Effector memory CD8-positive, alpha-beta T cell (primary cell): ENCODE measurements around the gene MBLAC1.
A peak's percentile ranks its signal among the peaks of the same experiment; 100 is the strongest.

Experiments used
- ATAC-seq: fragments of 150-1000 bp; cut with Tn5 transposase; replicated peaks from 2 replicates; pipeline ENCODE4 v1.10.0; 2021; ENCODE audit warnings: mild to moderate bottlenecking, moderate library complexity
- DNase-seq, 3 experiments: peaks; one replicate each; pipeline ENCODE4 v3.0.0; 2021
- H3K27ac Mint-ChIP-seq, 2 donors: one replicate each; pipeline ENCODE4 v1.8.0; 2022; ENCODE audit warnings: mild to moderate bottlenecking in 2 of 2, mixed read lengths in 2 of 2, moderate library complexity in 2 of 2
- H3K27me3 Mint-ChIP-seq, 2 donors: one replicate each; pipeline ENCODE4 v1.8.0; 2022; ENCODE audit warnings: mixed read lengths in 2 of 2
- H3K36me3 Mint-ChIP-seq: one replicate; pipeline ENCODE4 v1.8.0; 2022; ENCODE audit warnings: mild to moderate bottlenecking, moderate library complexity, mixed read lengths; ENCODE audit not compliant: insufficient read depth
- H3K4me1 Mint-ChIP-seq, 2 donors: one replicate each; pipeline ENCODE4 v1.8.0; 2022; ENCODE audit warnings: low read depth in 2 of 2, mixed read lengths in 2 of 2
- H3K4me3 Mint-ChIP-seq, 2 donors: one replicate each; pipeline ENCODE4 v1.8.0; 2022; ENCODE audit warnings: mild to moderate bottlenecking in 2 of 2, mixed read lengths in 2 of 2, moderate library complexity in 2 of 2
- H3K9me3 Mint-ChIP-seq, 2 donors: one replicate each; pipeline ENCODE4 v1.8.0; 2022; ENCODE audit warnings: mixed read lengths in 2 of 2

MBLAC1 gene

DNA sequence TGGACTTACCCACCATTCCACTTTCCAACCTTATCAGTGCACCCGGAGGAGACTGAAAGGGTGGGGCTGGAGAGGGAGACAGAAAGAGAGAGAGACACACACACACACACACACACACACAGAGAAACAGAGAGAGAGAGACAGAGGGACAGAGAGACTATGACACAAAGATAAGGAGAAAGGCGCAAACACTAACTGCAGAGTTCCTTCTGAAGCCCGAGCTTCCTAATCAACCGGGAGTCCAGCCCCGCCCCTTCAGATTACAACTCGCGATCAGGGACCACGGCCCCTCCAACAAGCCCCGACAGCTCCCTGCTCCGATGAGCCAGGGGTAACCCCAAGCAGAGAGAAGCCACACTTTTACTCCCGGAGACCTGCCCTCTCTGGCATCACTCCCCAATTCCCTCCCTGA is 41.2 kb downstream of the MBLAC1 start:
- Mint-ChIP-seq H3K4me1 (peaks cover 38 to 45% of the 10 kb centered on the region in 2 donors), H3K36me3 (peaks cover 6% of the 10 kb centered on the region), H3K27me3 (peaks cover 48 to 58% of the 10 kb centered on the region in 2 donors), H3K27ac (no peak overlapping the region), H3K9me3 (no peaks in the 10 kb centered on the region), H3K4me3 (peak overlapping the region; percentile 74 to 76)
- ATAC-seq (no peak), DNase-seq (no peak)

DNA sequence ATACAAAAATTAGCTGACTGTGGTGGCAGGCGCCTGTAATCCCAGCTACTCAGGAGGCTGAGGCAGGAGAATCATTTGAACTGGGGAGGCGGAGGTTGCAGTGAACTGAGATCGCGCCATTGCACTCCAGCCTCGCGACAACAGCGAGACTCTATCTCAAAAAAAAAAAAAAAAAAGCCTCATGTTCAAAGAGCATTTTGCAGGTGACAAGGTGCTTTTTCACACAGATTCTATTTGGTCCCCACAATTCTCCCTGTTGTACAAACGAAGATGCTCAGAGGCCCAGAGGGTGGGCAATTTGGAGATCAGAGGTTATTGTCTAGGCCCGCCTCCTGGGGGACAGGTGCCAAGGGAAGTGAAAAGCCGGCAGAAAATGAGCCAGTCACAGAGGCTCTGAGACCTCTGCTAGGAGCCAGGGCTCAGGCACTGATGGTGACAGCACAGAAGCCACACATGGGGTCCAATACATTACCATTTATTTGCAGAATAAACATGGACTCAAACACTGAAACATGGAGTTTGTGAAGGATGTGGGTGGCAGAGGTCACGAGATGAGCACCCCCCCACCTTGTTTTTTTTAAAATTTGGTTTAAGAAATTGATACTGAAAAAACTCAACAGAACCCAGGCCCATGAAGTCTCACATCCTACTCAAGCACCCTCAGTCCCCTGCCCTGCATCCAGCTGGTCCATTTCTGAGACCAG is 42.5 kb downstream of the MBLAC1 start:
- Mint-ChIP-seq H3K9me3 (no peaks in the 10 kb centered on the region), H3K27ac (no peak overlapping the region), H3K36me3 (peaks cover 9% of the 10 kb centered on the region), H3K4me3 (peak overlapping the region; percentile 74 to 76), H3K27me3 (peaks cover 48 to 68% of the 10 kb centered on the region in 2 donors), H3K4me1 (peaks cover 30 to 37% of the 10 kb centered on the region in 2 donors)
- no peak for DNase-seq
- no peak for ATAC-seq

DNA sequence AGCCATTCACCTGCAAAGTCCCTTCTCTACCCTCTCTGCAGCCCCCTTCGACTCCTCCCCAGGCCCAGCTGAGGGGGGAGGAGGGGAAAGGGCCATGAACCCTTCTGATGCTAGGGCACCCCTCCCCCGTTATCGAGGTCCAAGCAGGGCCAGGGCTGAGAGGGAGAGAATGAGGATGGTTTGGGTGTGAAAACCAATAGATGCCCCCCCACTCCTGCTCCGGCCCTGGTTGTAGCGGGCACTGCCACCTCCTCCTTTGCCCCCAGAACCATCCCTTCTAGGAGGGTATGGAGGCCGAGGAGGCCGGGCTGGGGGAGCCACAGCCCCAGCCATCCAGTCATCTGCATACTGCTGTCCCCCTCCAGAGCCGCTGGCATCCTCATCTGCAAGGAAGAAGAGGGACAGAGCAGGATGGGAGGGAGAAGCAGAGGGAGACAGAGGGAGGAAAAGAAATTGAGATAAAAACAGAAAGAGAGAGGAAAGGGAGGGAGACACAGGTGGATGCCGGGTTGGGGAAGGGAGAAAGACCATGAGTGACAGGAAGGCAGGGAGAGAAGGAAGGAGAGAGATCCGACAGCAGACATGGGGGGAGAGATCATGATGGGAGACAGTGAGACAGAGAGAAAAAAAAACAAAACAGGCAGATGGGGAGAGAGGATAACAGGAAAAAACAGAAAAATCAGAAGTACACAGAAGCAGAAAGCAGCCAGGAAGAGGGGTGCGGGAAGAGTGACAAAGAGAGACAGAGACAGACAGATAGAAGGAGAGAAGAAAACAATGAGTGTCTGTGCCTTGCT is 43.5 kb downstream of the MBLAC1 start:
- H3K4me3 Mint-ChIP-seq: peak overlapping the region; percentile 38 to 74
- H3K36me3 Mint-ChIP-seq: peaks cover 9% of the 10 kb centered on the region
- peaks cover 48 to 63% of the 10 kb centered on the region in 2 donors for H3K27me3 Mint-ChIP-seq
- H3K27ac Mint-ChIP-seq: no peak overlapping the region
- ATAC-seq (no peak), DNase-seq (no peak)
- no peaks in the 10 kb centered on the region for H3K9me3 Mint-ChIP-seq
- peaks cover 30 to 37% of the 10 kb centered on the region in 2 donors for H3K4me1 Mint-ChIP-seq

DNA sequence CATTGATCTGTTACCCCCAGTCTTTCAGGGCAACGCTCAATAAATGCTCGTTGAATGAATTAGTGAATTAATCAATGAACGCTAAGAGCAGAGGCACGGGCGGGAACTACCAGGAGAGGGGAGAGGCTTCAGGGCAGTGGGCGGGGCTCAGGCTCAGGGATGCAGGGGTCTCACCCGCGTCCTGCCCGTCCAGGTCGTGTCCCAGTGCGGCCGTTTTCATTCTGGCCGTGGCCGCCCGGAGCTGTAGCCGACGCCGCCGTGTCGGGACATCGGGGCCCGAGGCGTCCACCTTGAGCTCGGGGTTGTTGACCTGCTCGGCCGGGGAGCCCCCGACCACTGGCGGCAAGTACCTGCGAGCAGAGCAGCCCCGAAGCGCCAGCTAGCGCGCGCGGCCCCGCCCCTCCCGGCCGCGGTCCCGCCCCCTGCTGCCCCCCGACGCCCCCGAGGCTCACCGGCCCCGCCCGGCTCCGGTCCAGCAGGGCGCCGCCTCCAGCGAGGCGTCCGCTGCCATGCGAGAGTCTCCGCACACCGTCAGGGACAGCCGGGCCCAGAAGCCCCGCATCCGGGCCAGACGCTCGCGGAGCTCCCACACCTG is 44.4 kb downstream of the MBLAC1 start:
- DNase-seq: no peak
- peak; percentile 68 for ATAC-seq
- Mint-ChIP-seq H3K4me3 (peak overlapping the region; percentile 38 to 74), H3K36me3 (peaks cover 9% of the 10 kb centered on the region), H3K27me3 (peaks cover 42 to 54% of the 10 kb centered on the region in 2 donors), H3K9me3 (no peaks in the 10 kb centered on the region), H3K27ac (no peak overlapping the region), H3K4me1 (peaks cover 30 to 34% of the 10 kb centered on the region in 2 donors)

DNA sequence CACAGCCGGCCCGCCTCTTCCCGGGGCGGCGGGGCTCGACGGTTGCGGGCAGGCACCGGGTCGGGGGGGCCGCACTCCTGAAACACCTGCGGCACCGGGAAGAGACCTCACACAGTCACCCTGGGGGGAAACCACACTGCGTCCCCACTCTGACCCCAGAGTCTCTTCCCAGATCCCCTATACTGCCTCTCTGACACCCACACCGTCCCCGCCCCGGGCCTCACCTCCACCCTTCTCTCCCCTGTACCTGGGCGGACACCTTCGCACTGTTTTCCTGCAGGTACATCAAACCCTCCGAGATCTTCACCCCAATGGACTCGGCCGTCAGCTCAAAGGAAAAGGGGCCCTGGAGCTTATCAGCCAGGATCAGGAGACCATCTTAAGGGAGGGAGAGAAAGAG is 45.1 kb downstream of the MBLAC1 start:
- DNase-seq (no peak), ATAC-seq (peak; percentile 52)
- H3K4me3 Mint-ChIP-seq: peak overlapping the region; percentile 70 to 78
- H3K27ac Mint-ChIP-seq: no peak overlapping the region
- peaks cover 12% of the 10 kb centered on the region for H3K36me3 Mint-ChIP-seq
- H3K4me1 Mint-ChIP-seq: peaks cover 29 to 33% of the 10 kb centered on the region in 2 donors
- H3K27me3 Mint-ChIP-seq: peaks cover 36 to 48% of the 10 kb centered on the region in 2 donors
- H3K9me3 Mint-ChIP-seq: no peaks in the 10 kb centered on the region

DNA sequence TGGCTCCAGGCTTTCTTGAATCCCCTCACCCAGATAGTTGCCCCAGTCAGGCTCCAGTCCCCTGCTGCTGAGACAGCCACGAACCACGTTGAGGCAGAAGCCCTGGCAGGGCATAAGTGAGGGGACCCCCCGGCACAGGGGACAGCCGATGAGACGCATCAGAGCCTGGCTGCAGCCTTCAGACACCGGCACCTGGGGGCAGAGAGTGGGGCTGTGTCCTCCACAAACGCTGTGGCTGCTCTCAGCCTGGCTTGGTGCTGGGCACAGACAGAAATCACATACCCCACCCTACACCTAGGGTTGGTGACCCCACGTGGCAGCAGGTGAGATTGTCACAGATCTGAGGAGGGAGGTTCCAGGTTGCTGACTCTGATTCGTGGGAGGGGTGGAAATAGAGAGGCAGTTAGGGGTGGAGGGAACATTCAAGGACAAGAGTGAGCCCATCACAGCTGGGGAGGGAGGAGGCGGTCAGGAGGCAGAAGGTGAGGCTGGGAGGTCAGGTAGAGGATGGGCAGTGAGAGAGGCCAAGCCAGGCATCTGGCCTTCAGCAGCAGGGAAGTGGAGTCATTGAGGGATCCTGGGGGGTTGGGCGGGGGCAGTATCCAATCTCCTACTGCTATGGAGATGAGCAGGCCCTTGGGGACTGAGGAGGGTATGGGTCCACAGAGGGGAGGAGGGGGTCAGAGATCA is 47.2 kb downstream of the MBLAC1 start:
- no peak overlapping the region for H3K4me3 Mint-ChIP-seq
- no peak for ATAC-seq

DNA sequence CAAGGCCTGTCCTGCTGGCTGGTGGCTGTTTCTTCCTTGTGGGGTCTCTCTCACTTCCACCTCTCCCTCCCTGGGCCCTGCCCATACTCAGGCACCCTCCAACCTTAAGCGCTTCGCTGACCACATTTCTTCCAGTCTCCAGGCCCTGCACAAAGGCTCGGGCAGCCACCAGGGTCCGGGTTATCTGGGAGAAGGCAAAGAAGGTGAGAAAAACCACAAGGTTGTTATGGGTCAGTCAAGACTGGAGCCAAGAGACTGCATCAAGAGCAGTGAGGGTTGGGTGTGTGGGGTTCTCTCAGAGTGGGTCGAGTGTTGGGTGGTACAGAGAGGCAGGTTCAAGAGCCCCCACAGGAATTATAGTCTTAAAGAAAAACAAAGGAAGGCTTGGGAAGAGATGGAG is 47.8 kb downstream of the MBLAC1 start:
- Mint-ChIP-seq H3K4me3 (no peak overlapping the region), H3K4me1 (peaks cover 14 to 22% of the 10 kb centered on the region in 2 donors), H3K27ac (no peak overlapping the region), H3K9me3 (no peaks in the 10 kb centered on the region), H3K36me3 (peaks cover 10% of the 10 kb centered on the region), H3K27me3 (peaks cover 14 to 25% of the 10 kb centered on the region in 2 donors)
- ATAC-seq: no peak
- DNase-seq: no peak

More for the DNA sequence above, 47.2 kb downstream of the MBLAC1 start:
- DNase-seq: no peak
- peaks cover 10% of the 10 kb centered on the region for H3K36me3 Mint-ChIP-seq
- peaks cover 15 to 27% of the 10 kb centered on the region in 2 donors for H3K27me3 Mint-ChIP-seq
- peaks cover 14 to 22% of the 10 kb centered on the region in 2 donors for H3K4me1 Mint-ChIP-seq
- no peak overlapping the region for H3K27ac Mint-ChIP-seq
- H3K9me3 Mint-ChIP-seq: no peaks in the 10 kb centered on the region

DNA sequence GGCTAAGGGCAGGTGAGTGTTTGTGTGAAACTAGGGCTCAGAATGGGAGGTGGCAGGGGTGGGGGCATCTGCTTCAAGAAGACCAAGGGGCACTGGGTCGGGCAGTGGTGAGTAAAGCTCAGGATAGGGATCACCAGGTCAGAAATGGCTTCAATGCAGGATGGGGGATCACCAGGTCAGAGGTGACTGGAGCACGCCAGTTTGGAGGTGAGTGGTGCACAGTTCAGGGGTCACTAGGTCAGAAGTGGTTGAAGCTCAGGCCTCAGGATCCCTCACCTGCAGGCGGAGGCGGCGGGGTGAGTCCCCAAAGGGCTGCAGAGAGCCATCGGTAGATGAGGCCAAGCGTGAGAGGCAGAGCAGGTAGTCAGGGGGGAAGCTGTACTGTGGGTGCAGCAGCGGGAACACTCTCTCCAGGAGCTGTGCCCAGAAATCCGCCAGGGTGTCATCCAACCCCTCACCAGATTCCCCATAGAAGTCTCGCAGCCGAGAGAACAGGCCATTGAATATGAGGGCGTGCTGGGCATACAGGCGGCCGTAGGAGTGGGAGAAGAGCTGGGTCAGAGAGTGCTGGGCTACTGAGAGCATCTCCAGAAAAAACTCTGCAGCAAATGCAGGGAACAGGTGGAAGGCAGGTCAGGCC is 48.6 kb downstream of the MBLAC1 start:
- H3K4me1 Mint-ChIP-seq: peaks cover 15 to 22% of the 10 kb centered on the region in 2 donors
- peak overlapping the region; percentile 5 to 49 for H3K4me3 Mint-ChIP-seq
- H3K9me3 Mint-ChIP-seq: no peaks in the 10 kb centered on the region
- peaks cover 6 to 16% of the 10 kb centered on the region in 2 donors for H3K27me3 Mint-ChIP-seq
- ATAC-seq (no peak), DNase-seq (no peak)
- no peak overlapping the region for H3K27ac Mint-ChIP-seq
- peaks cover 10% of the 10 kb centered on the region for H3K36me3 Mint-ChIP-seq

DNA sequence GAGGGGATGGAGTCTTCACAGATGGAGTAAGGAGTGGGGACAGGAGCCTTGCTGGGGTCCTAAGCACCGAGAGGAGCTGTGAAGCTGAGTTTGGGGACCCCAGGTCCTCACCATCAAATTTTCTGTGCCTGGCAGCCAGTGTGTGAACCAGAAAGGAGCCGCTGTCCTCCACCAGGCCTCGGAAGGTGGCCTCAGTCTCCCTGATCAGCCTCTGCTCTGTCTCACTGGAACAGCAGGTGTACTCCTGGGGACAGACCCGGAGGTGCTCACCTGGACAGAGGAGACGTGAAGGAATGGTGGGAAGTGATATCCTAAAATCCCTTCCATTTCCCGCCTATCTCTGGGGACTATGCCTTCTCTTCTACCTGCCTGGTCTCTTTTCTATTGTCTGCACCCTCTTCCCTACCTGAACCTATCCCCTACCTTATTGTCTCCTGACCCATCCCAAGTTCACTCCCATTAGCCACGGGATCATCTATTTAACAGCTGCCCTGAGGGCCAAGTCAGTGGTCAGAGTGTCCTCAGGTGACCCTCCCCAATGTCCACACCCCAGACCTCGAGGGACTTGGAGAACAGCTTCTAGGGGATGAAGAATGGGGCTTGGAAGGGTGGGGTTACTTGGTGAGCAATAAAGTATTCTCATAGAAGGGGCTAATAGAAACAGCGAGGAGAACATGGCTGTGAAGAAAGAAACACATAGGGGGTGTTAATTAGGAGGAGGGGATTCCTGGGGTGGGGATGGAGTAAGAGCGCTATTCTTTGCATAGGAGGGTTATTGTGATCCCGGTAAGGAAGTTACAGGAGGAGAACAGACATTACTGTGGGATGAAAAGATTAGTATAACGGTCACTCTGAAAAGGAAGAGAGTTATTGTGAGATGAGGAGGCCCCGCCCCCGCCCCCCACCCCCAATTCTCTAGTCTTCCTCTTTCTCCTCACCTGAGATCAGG is 49.6 kb downstream of the MBLAC1 start:
- H3K27ac Mint-ChIP-seq: peak overlapping the region in 1 of 2 donors; percentile 39
- DNase-seq: no peak
- peaks cover 17 to 26% of the 10 kb centered on the region in 2 donors for H3K4me1 Mint-ChIP-seq
- peak overlapping the region; percentile 75 to 78 for H3K4me3 Mint-ChIP-seq
- peaks cover 0 to 10% of the 10 kb centered on the region in 2 donors for H3K27me3 Mint-ChIP-seq
- no peak for ATAC-seq
- H3K36me3 Mint-ChIP-seq: peaks cover 10% of the 10 kb centered on the region
- H3K9me3 Mint-ChIP-seq: no peaks in the 10 kb centered on the region

DNA sequence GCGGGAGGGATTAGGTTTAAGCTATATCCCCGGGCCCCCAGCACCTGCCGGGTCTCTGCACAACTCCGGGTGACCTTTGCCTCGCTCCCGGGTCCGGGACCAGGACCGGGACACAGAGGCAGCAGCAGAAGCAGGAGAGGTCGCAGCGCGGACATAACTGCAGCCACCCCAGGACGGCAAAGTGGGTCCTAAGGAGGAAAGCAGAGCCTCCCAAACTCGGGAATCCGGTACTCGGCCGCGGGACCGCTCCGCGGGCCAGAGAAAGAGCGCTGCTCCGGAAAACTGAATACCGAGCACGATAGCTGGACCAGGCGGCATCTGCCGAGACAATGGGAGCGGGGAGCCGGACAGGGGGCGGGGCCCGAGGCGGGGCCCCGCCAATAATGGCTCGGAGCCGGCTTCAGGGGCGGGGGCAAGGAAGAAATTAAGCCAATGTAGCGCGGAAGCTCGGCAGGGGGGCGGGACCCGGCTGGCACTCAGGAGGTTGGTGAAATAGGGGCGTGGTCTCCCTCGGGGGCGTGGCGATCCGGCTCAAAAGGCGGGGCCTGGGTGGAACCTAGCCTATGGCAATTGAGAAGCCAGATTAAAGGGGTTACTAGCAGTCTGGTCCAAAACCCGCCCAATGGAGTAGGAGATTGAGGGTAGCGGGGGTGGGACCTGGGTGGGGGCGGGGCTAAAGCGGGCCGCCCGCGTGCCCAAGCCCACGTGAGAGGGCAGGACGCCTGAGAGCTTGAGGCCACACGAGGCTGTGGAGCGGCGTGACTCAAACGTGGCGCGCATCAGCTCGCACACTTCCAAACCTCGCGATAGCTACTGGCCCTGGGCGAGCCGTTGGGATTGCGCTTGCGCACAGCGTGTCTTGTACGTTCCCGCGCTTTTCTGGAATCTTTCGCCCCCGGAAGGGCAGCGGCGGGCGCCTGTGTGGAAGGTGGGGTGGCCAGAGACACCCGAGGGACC is 50.6 kb downstream of the MBLAC1 start, which contains the start of the genes GPC2 and STAG3:
Gene GPC2, minus strand, starts transcription at position 337 of the 957 bp plus-strand sequence. Its CDS starts 182 bp downstream, at position 155.
Gene STAG3, plus strand, starts transcription at position 874 of the 957 bp plus-strand sequence. CDS start 2,639 bp downstream, outside the sequence.
- Mint-ChIP-seq H3K9me3 (no peaks in the 10 kb centered on the region), H3K36me3 (peaks cover 6% of the 10 kb centered on the region), H3K4me1 (peaks cover 15 to 35% of the 10 kb centered on the region in 2 donors), H3K27ac (peak within 1 kb of the TSS in 1 of 2 donors; percentile 39), H3K27me3 (peaks cover 0 to 10% of the 10 kb centered on the region in 2 donors), H3K4me3 (peak within 1 kb of the TSS; percentile 75 to 78)
- ATAC-seq: peak; percentile 86
- peak; percentile 95 to 98 (median 96) for DNase-seq
